ENCODE measurements around the gene ERICH6B.

Gene ERICH6B

DNA sequence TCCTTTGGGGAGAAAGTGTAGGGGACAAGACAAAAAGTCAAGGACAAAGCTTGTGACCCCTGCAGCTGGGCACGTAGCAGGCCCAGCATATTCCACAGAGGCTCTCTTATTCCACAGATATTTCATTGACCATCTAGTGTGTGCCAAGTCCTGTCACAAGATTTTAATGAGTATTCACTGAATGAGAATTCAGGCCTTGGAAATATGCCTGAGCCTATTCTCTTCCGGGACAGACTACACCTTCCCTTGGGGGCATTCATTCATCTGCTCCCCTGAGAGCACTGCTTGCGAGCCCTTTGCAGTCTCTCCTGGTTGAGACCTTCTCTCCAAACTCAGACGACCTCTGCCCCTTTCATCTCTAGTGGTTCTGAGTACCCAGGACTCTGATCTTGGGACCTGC, 25.5 kb downstream of the ERICH6B start:
- DNase-seq (ENCODE audit: insufficient read length, low spot score) (no peak), FAIRE-seq (no peak)
- TF ChIP-seq POLR2A (IDR thresholded peaks at IDR 0.05; ENCODE audit: low read depth, low read length) = no peak

DNA sequence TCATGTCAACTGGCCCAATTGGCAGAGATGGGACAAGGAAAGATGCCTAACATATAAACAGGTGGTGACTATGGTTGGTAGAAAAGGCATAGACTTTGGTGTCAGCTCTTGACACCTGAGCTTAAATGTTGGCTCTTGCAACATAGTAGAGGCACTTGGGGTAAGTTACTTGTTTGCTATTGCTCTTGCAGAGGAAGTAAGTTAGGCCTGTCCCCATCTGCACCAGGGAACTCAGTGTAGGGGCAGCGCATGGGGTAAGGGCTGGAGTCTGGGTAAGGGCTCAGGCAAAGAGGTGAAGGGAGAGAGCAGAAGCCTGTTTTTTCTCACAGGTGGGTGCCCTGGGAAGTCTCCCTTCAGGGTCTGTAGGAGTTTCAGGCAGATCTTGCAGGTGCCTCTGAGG, 27.6 kb downstream of the ERICH6B start:
- no peak for TF ChIP-seq POLR2A (IDR thresholded peaks at IDR 0.05; ENCODE audit: low read depth, low read length)
- no peak for FAIRE-seq

GRCh38 chr13:45584816-45585215, 30.7 kb downstream of the ERICH6B start:
- DNase-seq (ENCODE audit: insufficient read length, low spot score) (no peak), FAIRE-seq (no peak)
- no peak for TF ChIP-seq POLR2A (IDR thresholded peaks at IDR 0.05; ENCODE audit: low read depth, low read length)

More for the DNA sequence above, 27.6 kb downstream of the ERICH6B start:
- DNase-seq (ENCODE audit: insufficient read length, low spot score) = no peak

DNA sequence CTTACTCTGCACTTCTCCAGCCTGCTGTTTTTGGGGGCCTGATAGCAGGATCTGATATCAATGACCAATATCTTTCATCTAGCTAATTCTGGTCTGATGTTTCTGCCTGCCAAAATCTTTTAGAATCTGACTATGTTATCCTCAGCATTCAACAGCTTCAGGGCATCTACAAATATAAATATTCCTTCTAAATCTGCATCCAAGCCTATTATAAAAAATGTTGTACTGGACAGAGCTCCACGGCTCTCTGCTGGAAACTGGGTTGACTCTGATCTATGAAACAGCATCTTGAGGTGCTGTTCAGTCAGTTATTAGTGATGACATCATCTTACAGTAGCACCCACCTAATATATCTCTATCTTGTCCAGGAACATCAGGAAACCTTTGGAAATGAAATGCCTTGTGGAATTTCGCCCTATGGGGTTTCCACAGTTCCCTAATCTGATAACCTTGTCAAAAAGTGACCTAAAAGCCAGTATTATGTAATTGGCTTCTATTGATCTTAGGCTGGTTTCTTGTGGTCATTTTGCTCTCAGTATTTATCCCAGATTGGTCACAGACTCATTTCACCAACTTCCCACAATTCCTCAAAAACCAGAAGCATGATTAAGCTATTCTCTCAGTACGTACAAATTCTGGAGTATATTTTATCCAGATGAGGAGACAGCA, 33.0 kb downstream of the ERICH6B start:
- TF ChIP-seq POLR2A (IDR thresholded peaks at IDR 0.05; ENCODE audit: low read depth, low read length) = no peak
- FAIRE-seq (no peak), DNase-seq (ENCODE audit: insufficient read length, low spot score) (no peak)

- DNase-seq (ENCODE audit: insufficient read length, low spot score) (no peak), FAIRE-seq (no peak)
- no peak for TF ChIP-seq POLR2A (IDR thresholded peaks at IDR 0.05; ENCODE audit: low read depth, low read length)
These were observed 39.1 kb downstream of the ERICH6B start for GRCh38 chr13:45576466-45576865.

DNA sequence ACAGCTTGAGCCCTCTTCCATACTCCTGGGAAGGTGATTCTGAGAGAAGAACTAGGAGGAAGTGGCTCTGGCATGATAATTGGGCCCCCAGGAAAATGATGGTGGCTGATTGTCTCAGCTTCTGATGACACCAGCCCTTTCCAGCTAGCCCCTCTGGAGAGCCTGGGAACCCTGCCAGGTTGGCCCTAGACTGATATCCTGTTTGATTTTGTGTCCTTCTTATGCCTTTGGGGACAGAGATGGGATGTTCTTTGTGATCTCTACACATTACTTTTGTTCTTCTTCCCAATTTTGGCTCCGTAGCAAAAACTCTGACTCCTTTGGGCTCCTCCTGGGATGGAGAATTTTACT, 39.7 kb downstream of the ERICH6B start:
- FAIRE-seq (no peak), DNase-seq (ENCODE audit: insufficient read length, low spot score) (no peak)
- TF ChIP-seq POLR2A (IDR thresholded peaks at IDR 0.05; ENCODE audit: low read depth, low read length) = no peak

DNA sequence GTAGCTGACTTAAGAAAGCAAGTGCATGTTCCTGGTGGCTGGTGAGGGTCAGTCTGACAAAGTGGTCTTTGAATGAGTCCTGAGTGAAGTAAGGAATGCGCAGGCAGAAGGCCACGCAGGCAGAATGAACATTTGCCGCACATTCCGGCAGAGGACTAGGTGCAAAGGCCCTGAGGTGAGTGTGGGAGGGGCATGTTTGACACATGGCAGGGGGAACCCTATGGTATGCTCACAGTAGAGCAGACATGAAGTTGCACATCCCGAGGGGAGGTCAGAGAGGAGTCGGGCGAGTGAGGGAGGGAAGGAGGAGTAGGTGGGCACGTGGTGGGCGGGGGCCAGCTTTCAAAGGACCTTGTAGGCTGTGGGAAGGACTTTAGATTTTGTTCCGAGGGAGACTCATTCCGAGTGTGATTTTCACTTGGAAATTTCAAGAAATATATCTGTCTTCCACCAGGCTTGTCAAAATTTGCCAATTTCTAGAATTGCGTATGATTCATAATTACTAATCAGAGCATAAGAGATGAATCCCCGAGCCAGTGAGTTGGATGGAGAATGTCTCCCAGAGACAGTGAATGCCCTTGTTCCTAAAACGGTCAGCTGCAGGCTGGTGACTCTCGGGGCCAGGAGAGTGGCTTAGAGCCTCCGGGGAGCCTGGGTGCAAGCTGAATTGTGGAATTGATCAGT, 40.3 kb downstream of the ERICH6B start:
- no peak for TF ChIP-seq POLR2A (IDR thresholded peaks at IDR 0.05; ENCODE audit: low read depth, low read length)
- DNase-seq (ENCODE audit: insufficient read length, low spot score) (no peak), FAIRE-seq (no peak)

GRCh38 chr13:45565331-45565730, 50.2 kb downstream of the ERICH6B start:
- FAIRE-seq (no peak), DNase-seq (ENCODE audit: insufficient read length, low spot score) (no peak)
- TF ChIP-seq POLR2A (IDR thresholded peaks at IDR 0.05; ENCODE audit: low read depth, low read length) = no peak

DNA sequence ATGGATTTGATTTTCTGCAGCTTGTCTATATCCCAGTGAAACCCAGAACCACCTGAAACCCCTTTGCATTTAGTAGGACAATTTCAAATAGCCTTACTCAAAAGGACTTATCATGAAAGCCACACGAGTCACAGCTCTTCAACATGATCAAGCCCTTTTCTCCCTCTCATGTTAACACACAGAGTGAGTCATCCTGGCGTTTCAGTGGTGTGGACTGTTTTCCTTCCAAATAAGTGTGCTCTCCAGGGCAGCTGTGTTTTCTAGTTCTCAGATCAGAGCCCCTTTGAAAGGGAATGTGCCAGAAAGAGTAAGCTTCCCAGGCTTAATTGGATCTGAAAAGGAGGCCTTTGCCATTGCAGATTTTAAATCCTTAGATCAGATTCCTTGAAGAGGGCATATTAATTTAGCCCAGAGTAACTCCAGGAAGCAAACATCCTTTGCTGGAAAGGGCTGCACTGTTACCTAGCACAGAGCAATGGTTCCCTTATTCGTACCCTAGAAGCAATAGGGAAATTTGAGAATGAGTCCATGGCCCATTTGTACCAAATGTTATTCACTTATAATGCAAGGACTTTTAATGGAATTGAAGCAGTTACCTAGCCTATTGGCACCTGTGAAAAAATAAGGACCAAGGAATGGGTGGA, 51.3 kb downstream of the ERICH6B start:
- no peak for DNase-seq (ENCODE audit: insufficient read length, low spot score)
- no peak for TF ChIP-seq POLR2A (IDR thresholded peaks at IDR 0.05; ENCODE audit: low read depth, low read length)
- no peak for FAIRE-seq

DNA sequence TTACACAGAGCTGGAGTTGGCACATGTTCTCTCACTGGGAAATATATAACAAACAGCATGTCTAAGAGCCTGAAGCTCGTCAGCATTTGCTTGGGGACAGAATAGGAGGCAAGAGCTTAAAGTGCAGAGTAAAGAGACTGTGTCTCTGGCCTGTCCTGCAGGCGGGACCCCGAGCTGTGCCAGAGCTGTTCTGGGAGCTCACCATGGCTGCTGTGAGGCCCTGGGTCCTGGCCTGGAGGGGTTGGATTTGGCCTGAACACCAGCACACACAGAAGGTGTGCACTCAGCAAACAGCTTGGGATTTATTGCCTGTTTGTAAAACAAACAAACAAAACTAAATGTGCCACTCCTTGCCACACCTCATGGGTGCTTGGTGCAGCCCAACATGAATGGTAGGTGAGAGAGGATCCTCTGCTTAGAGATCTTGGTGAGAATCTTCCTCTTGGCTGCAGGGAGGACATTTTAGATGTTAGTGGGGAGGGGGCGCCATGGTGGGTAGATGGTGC, 60.9 kb downstream of the ERICH6B start:
- DNase-seq (ENCODE audit: insufficient read length, low spot score) = no peak
- no peak for TF ChIP-seq POLR2A (IDR thresholded peaks at IDR 0.05; ENCODE audit: low read depth, low read length)

DNA sequence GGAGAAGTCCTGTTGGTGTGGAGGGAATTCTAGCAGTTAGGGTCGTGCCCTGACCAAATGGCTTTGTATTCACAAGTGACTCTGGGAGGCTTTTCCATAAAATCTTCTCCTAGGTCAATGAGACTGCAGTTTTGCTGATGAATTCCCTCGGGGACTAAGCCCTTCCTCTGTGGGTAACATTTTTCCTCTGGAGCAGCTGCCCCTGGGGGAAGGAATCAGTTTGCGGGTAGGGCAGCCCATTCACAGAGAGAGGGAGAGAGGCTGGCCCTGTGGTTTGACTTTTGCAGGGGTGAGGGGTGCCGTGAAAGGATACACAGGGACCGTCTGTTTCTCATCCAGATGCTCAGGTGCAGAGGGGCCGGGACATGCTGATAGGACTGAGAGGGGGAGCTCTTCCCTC, 67.3 kb downstream of the ERICH6B start:
- no peak for FAIRE-seq
- DNase-seq (ENCODE audit: insufficient read length, low spot score) = no peak

More for the DNA sequence above, 60.9 kb downstream of the ERICH6B start:
- FAIRE-seq = no peak

GRCh38 chr13:45546410-45546765, 69.2 kb downstream of the ERICH6B start:
- FAIRE-seq = no peak
- DNase-seq (ENCODE audit: insufficient read length, low spot score) = no peak
- TF ChIP-seq POLR2A (IDR thresholded peaks at IDR 0.05; ENCODE audit: low read depth, low read length) = no peak

More for the DNA sequence above, 67.3 kb downstream of the ERICH6B start:
- TF ChIP-seq POLR2A (IDR thresholded peaks at IDR 0.05; ENCODE audit: low read depth, low read length) = no peak

GRCh38 chr13:45545686-45546409, 69.7 kb downstream of the ERICH6B start:
- FAIRE-seq (no peak), DNase-seq (ENCODE audit: insufficient read length, low spot score) (no peak)
- TF ChIP-seq POLR2A (IDR thresholded peaks at IDR 0.05; ENCODE audit: low read depth, low read length) = no peak

GRCh38 chr13:45544520-45544919, 71.0 kb downstream of the ERICH6B start:
- TF ChIP-seq POLR2A (IDR thresholded peaks at IDR 0.05; ENCODE audit: low read depth, low read length) = no peak
- FAIRE-seq (no peak), DNase-seq (ENCODE audit: insufficient read length, low spot score) (no peak)

Data from H54 (cell line).